GM19324 (cell line): Measurements from ENCODE around the gene TNFSF12.
"Not testable (repeated sequence)": the region's sequence is repeated elsewhere in the genome, so short reads cannot be mapped to it uniquely, and the experiment has no call there.

Experiments
- ATAC-seq: cut with Tn5 transposase; IDR thresholded peaks from one replicate; pipeline ENCODE4 v1.9.1; 2021; ENCODE audit warnings: mild to moderate bottlenecking, moderate library complexity; ENCODE audit not compliant: unreplicated experiment, low FRiP score

The TNFSF12 gene

GRCh38 chr17:7583253-7584109 lies 34.6 kb downstream of the TNFSF12 start, which contains the start of gene MPDU1:
MPDU1 (plus strand) TSS chr17:7583852; CDS start chr17:7583863, 11 bp downstream.
- ATAC-seq = peak; percentile 86

DNA sequence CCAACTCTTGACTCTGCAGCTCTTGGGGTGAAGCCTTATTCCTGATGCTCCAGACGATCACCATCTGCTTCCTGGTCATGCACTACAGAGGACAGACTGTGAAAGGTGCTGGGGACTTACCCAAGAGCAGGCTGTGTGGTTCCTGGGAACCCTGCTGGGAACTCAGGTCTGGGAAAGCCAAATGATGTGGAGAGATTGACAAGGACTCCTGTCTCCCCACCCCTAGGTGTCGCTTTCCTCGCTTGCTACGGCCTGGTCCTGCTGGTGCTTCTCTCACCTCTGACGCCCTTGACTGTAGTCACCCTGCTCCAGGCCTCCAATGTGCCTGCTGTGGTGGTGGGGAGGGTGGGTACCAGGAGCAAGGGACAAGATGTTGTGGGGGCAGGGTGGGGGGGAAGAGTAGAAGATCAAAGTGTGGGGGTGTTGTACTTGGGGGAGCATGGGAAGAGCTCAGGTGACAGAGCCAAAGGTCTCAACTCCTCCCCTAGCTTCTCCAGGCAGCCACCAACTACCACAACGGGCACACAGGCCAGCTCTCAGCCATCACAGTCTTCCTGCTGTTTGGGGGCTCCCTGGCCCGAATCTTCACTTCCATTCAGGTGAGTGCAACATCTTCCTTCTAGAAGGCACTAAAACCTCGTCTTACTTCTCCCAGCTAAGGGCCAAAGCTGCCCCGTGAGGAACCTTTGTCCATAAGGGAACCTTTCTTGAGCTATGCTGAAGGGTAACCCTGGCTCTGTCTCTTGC lies 38.0 kb downstream of the TNFSF12 start:
- ATAC-seq = no peak

- no peak for ATAC-seq
These were observed 38.7 kb downstream of the TNFSF12 start for GRCh38 chr17:7587420-7588151.

GRCh38 chr17:7588553-7589203 lies 39.8 kb downstream of the TNFSF12 start:
- ATAC-seq = no peak

GRCh38 chr17:7589204-7589868 lies 40.5 kb downstream of the TNFSF12 start:
- ATAC-seq = no peak

DNA sequence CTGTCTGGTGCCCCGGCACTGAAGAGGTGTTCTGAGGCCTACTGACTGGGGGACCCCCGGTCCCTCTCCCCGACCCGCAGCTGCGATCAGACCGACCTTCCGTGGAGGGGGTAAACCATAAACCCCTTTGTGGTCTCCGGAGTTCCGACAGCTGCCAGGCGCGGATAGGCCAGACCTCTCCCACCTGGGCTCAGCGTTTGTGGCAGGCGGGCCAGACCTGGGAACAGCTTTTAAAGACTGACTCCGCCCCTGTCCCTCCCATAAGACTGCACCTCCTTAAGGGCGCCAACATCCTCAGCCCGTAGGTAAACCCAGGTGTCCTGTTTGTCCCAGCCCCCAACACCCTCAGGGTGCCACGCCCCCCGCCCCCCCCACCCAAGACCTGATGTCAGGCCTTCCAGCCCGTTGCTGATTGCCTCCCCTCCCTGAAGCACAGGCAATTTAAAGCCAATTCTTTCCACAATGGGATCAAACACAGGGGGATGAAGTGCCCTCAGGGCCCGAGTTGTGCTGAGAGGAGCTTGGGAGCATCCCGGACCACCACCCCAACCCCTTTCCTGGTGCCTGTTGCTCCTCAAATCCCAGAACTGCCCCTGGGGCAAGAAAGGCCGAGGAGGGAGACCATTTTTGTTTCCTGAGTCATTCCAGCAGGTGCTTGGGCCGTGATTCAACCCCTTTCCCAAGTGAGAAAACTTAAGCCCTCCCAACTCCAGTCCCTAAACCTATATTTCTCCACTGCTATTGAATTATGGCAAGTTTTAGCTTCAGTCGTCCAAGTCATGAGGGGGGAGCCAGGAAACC lies 41.2 kb downstream of the TNFSF12 start, which contains the start of gene SOX15:
Gene SOX15, minus strand, starts transcription at position 204 of the 801 bp plus-strand sequence. CDS start 418 bp downstream, outside the sequence.
- ATAC-seq = no peak

DNA sequence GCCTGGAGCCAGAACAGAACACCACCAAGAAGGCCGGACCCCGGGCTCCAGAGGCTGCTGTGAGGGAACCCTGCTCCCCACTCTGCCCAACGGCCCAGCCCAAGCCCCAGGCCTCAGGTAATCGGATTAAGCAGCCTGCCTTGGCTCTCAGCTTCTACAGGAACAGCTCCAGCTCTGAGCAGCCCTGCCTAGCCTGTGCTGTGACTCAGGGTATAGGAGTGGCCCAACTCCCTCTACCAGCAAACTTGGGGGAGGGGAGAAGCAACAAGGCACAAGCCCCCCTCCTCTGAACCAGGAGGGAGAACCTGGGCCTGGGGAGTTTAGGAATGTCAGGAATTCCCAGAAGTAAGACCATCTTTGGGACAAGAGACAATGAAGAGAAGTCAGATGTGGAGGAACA lies 41.9 kb downstream of the TNFSF12 start:
- ATAC-seq = no peak

DNA sequence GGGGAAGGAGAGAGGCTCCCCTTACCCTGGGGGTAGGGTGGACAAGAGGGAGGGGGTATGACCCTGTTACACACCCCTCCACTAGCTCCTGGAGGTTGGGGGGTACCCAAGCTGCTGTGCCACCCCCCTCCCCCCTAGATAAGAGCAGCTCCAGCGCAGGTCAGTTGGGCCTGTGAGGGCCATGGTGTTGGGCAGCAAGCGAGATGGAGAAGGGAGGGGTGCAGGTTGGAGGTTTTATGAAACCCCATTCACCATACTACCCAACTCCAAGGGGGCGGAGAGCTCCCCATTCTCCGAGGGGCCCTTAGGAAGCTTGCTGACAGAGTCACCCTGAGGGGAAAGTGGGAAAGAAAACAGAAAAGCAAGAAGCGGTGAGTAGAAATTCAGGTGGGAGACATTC lies 42.7 kb downstream of the TNFSF12 start:
- ATAC-seq = no peak

DNA sequence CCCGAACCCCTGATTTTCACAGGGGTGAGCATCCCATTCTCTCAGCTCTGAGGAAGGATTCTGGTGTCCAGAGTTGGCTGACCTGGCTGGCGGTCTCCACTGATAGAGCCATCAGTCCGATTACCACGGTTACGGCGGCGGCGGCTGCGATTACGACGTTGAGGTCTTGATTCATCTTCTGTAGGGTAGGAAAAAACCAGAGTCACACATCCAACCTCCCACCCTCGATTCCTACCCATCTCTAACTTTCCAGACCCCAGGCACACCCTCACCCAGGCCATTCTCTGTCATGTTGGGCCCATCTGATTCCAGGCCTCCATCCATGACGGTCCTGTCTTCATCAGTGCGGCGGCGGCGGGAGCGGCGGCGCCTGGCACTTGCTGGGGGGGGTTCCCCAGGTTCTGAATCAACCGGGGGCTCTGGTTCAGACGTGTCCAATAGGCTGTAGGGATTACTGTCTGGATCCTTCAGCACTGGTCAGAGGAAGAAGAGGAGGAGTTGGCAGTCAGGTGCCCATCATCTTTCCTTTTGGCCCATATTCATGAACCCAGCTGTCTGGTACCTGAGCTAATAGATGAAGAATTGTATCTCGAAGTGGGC lies 43.7 kb downstream of the TNFSF12 start:
- ATAC-seq = no peak

DNA sequence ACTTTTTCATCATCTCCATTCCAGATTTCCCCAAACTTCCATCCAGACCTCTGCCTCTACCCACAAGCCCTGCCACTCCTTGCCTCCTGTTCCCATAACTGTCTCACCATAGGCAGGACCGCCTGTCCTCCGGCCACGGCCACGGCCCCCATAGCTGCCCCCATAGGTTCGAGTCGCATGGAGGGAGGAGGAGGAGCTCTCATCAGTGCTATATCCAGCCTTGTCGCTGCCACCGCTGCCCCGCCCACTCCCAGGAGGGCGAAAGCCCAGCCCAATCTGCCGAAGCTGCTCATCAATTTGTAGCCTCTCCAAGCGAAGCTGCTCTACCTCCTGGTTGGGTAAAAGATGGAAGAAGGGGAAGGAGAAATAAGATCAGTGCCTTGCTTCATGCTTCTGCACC lies 44.4 kb downstream of the TNFSF12 start:
- ATAC-seq = no peak

- ATAC-seq = not testable (repeated sequence)
These were observed 48.7 kb downstream of the TNFSF12 start for GRCh38 chr17:7597561-7597960.

- no peak for ATAC-seq
These were observed 57.4 kb downstream of the TNFSF12 start for GRCh38 chr17:7606280-7606679.
